PC-3 (cell line): ENCODE measurements around the gene CHRNA4. TPM values are rescaled to one million over a fixed set of nuclear protein-coding genes. Genes with fewer than 3 reads are reported as not detected.

ENCODE experiments used
- ATAC-seq: fragments of 200-7000 bp; cut with Tn5 transposase; 2 replicates; pipeline ENCODE4 v1.9.1; 2020; ENCODE audit warnings: mild to moderate bottlenecking, moderate library complexity
- BruUV-seq: library from RNA; stranded (reverse); fragments of 400-500 nt; replicated peaks from 2 replicates; lab custom pipeline; 2021; lab: Mats Ljungman, UMichigan
- CTCF ChIA-PET: fragments of 300-600 bp; sonication (Branson Sonifier 250); formaldehyde crosslinking; loops from one replicate; lab custom pipeline; 2022; ENCODE audit warnings: antibody characterized with exemption; lab: Charles Lee
- POLR2A ChIA-PET: fragments of 300-600 bp; sonication (Branson Sonifier 250); formaldehyde crosslinking; loops from one replicate; lab custom pipeline; 2022; ENCODE audit warnings: antibody characterized with exemption; ENCODE audit not compliant: unreplicated experiment; lab: Charles Lee
- DNase-seq: peaks from one replicate; pipeline ENCODE4 v3.0.0-alpha.2; 2015
- H2AFZ ChIP-seq: fragments of 300-600 bp; sonication (generic); 2 replicates; pipeline ENCODE4 v1.6.0; 2016; ENCODE audit warnings: antibody characterized with exemption, low read length
- H3F3A ChIP-seq: fragments of 300-600 bp; sonication (generic); one replicate; pipeline ENCODE4 v1.6.0; 2017; ENCODE audit warnings: antibody characterized with exemption, low read length, control low read depth, mild to moderate bottlenecking; ENCODE audit not compliant: unreplicated experiment
- H3K27ac ChIP-seq: fragments of 300-600 bp; sonication (generic); 2 replicates; pipeline ENCODE4 v1.5.1; 2016; ENCODE audit warnings: mild to moderate bottlenecking, low read length
- H3K27me3 ChIP-seq: fragments of 300-600 bp; sonication (generic); 2 replicates; pipeline ENCODE4 v1.6.1; 2016; ENCODE audit warnings: low read length, mixed read lengths
- H3K36me3 ChIP-seq: fragments of 300-600 bp; sonication (generic); 2 replicates; pipeline ENCODE4 v1.6.1; 2016; ENCODE audit warnings: low read depth, mixed run types, low read length, mixed read lengths
- H3K4me1 ChIP-seq: fragments of 300-600 bp; sonication (generic); 2 replicates; pipeline ENCODE4 v1.5.1; 2016; ENCODE audit warnings: low read length; ENCODE audit not compliant: insufficient read depth
- H3K4me2 ChIP-seq: fragments of 300-600 bp; sonication (generic); 2 replicates; pipeline ENCODE4 v1.6.0; 2016; ENCODE audit warnings: low read length
- H3K4me3 ChIP-seq: fragments of 300-600 bp; sonication (generic); 2 replicates; pipeline ENCODE4 v1.5.1; 2016; ENCODE audit warnings: mild to moderate bottlenecking, low read length, mixed read lengths
- H3K79me2 ChIP-seq: fragments of 300-600 bp; sonication (generic); 2 replicates; pipeline ENCODE4 v1.6.1; 2017; ENCODE audit warnings: low read length, mixed read lengths
- H3K9ac ChIP-seq: fragments of 300-600 bp; sonication (generic); 2 replicates; pipeline ENCODE4 v1.6.0; 2016; ENCODE audit warnings: mild to moderate bottlenecking, low read length
- H3K9me2 ChIP-seq: fragments of 300-600 bp; sonication (generic); replicated peaks from 2 replicates; pipeline ENCODE4 v1.6.1; 2016; ENCODE audit warnings: mixed run types, low read length, mixed read lengths
- H3K9me3 ChIP-seq: fragments of 300-600 bp; sonication (generic); 2 replicates; pipeline ENCODE4 v1.6.1; 2016; ENCODE audit warnings: low read length, mixed read lengths
- H4K20me1 ChIP-seq: fragments of 300-600 bp; sonication (generic); 2 replicates; pipeline ENCODE4 v1.6.1; 2016; ENCODE audit warnings: low read length, mixed read lengths
- EZH2 ChIP-seq: fragments of 300-600 bp; sonication (generic); IDR thresholded peaks from one replicate; pipeline ENCODE4 v1.6.1; 2017; ENCODE audit warnings: antibody characterized with exemption, mild to moderate bottlenecking, low read length; ENCODE audit not compliant: unreplicated experiment
- EZH2phosphoT487 ChIP-seq: fragments of 300-600 bp; sonication (generic); IDR thresholded peaks from 2 replicates; pipeline ENCODE4 v1.6.1; 2018; ENCODE audit warnings: mild to moderate bottlenecking, antibody characterized with exemption, low read length, borderline replicate concordance
- intact Hi-C: fragments of 100-400 bp; cut with micrococcal nuclease; formaldehyde crosslinking; loops from 2 replicates; pipeline ENCODE4 v1.9.0; 2023
- total RNA-seq: library from RNA; depleted of rRNA; stranded (reverse); fragments of >200 nt; gene quantifications from 2 replicates; pipeline ENCODE4 v1.2.3, GENCODE V29; 2014
- TF ChIP-seq, protein P1 (sequence below): fragments of 300-600 bp; sonication (generic); conservative IDR thresholded peaks from 2 replicates; pipeline ENCODE4 v1.5.1; 2017; ENCODE audit warnings: antibody characterized with exemption, low read depth, mild to moderate bottlenecking, low read length

Gene CHRNA4
- total RNA-seq, 1 experiment from 2014 or later, result not detected

DNA sequence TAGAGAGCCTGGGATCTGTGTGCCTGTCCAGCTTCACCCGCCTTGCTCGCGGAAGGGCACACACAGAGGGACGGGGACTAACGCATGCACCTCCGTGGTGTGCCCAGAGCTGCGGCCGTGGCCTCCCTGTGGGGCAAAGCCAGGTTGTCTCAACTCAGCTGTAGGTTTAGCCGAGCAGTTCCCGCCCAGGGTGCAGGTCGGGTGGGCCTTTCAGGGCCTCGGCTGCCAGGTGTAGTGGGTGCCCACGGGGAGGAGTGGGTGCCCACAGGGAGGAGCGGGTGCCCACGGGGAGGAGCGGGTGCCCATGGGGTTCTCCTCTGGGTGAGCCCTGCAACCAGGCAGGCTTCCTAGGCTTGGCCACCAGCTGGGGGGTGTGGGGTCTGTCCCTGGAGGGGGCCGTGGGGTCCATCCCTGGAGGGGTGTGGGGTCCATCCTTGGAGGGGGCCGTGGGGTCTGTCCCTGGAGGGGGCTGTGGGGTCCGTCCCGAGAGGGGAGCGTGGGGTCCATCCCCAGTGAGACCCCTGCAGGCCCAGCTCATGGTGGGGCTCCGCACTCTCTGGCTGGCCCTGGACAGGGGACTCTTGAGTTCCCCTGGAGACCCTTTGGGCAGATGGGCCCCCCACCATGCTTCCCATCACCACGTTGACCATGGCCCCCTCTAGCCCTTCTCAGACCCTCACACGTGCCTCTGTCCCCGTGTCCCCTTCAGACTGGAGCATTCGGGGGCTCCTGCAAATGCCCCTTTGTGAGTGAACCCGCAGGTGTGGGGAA, 37.8 kb upstream of the CHRNA4 start:
- Histone ChIP-seq H3K9me2 (no peaks in the 10 kb centered on the region), H3K36me3 (no peaks in the 10 kb centered on the region), H4K20me1 (no peaks in the 10 kb centered on the region), H3K9me3 (no peaks in the 10 kb centered on the region), H3K4me3 (no peak overlapping the region), H3F3A (no peaks in the 10 kb centered on the region), H3K79me2 (no peaks in the 10 kb centered on the region), H3K9ac (no peak overlapping the region), H3K27me3 (peaks cover 54% of the 10 kb centered on the region), H3K27ac (no peak overlapping the region), H3K4me1 (no peaks in the 10 kb centered on the region), H3K4me2 (no peak overlapping the region), H2AFZ (no peak overlapping the region)
- TF ChIP-seq, protein P1, sequence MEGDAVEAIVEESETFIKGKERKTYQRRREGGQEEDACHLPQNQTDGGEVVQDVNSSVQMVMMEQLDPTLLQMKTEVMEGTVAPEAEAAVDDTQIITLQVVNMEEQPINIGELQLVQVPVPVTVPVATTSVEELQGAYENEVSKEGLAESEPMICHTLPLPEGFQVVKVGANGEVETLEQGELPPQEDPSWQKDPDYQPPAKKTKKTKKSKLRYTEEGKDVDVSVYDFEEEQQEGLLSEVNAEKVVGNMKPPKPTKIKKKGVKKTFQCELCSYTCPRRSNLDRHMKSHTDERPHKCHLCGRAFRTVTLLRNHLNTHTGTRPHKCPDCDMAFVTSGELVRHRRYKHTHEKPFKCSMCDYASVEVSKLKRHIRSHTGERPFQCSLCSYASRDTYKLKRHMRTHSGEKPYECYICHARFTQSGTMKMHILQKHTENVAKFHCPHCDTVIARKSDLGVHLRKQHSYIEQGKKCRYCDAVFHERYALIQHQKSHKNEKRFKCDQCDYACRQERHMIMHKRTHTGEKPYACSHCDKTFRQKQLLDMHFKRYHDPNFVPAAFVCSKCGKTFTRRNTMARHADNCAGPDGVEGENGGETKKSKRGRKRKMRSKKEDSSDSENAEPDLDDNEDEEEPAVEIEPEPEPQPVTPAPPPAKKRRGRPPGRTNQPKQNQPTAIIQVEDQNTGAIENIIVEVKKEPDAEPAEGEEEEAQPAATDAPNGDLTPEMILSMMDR, result no peak
- no peak for TF ChIP-seq EZH2
- no peak for TF ChIP-seq EZH2phosphoT487
- no peak for ATAC-seq
- DNase-seq, result no peak
- POLR2A ChIA-PET, result no interaction called here
- intact Hi-C loops, result no loop called here
- CTCF ChIA-PET, result no interaction called here
- BruUV-seq, result no TSS peak

DNA sequence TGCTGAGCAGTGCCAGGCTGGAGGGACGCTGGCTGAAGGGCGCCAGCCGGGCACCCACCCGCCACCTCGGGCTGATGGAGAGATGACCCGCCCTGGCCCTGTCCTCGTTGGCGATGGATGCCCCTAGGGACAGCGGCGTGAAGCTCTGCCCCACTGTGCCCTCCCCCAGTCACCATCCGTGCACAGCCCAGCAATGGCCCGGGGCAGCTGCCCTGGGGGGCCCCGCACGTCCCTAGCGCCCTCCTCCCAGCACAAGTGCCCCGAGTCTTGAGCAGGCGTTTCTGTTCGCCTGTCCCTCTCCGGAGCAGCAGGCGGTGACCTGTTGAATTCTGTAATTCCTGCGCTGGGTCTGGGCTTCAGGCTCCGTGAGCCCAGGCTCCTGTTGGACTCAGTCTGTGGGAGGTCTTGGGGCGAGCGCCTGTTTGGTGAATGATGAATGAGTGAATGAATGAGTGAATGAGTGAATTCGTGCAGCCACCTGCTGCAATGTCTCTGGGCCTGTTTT, 36.8 kb upstream of the CHRNA4 start:
- Histone ChIP-seq H3K9ac (no peak overlapping the region), H4K20me1 (no peaks in the 10 kb centered on the region), H2AFZ (no peak overlapping the region), H3K4me2 (no peak overlapping the region), H3K4me1 (no peaks in the 10 kb centered on the region), H3K79me2 (no peaks in the 10 kb centered on the region), H3K9me2 (no peaks in the 10 kb centered on the region), H3K27ac (no peak overlapping the region), H3K36me3 (no peaks in the 10 kb centered on the region), H3K9me3 (no peaks in the 10 kb centered on the region), H3K27me3 (peaks cover 54% of the 10 kb centered on the region), H3F3A (no peaks in the 10 kb centered on the region), H3K4me3 (no peak overlapping the region)
- ChIA-PET POLR2A (no interaction called here), CTCF (no interaction called here)
- no TSS peak for BruUV-seq
- ATAC-seq (no peak), DNase-seq (no peak)
- intact Hi-C loops, result no loop called here
- TF ChIP-seq, protein P1, result no peak
- TF ChIP-seq EZH2 (no peak), EZH2phosphoT487 (no peak)

DNA sequence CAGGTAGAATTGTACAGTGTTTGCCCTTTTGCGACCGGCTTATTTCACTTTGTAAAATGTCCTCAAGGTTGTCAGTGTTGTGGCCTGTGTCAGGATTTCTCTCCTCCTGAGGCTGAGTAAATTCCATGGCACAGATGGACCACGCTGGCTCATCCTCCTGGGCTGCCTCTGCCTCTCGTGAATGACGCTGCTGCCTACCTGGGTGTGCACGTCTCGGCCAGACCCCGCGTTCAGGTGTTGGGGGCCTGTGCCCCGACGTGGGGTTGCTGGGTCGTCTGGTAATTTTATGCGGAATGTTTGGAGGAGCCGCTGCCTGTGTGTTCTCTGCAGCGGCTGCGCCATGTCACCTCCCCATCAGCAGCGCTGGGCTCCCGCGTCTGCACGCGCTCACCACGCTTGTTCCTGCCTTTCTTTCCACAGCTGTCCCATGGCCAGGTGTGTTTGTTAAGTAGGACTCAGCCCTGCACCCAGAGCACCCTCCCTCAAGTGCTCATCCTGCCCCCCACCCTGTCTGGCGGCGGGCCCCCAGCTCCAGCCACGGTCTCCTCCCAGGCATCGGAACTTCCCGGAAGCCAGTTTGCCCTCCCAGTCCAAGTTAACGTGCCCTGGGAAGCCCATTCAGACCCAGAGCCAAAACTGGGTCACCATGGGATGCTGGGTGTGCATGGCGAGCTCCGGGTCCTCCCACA, 36.1 kb upstream of the CHRNA4 start:
- peaks cover 53% of the 10 kb centered on the region for H3K27me3 ChIP-seq
- no peaks in the 10 kb centered on the region for H3F3A ChIP-seq
- no peak overlapping the region for H3K9ac ChIP-seq
- no peaks in the 10 kb centered on the region for H3K36me3 ChIP-seq
- no peak overlapping the region for H3K4me2 ChIP-seq
- no peak overlapping the region for H3K27ac ChIP-seq
- H3K9me2 ChIP-seq, result no peaks in the 10 kb centered on the region
- DNase-seq (no peak), ATAC-seq (no peak)
- ChIA-PET POLR2A (no interaction called here), CTCF (no interaction called here)
- no peak for TF ChIP-seq EZH2phosphoT487
- no peak for TF ChIP-seq EZH2
- TF ChIP-seq, protein P1, result no peak
- no TSS peak for BruUV-seq
- no peaks in the 10 kb centered on the region for H3K9me3 ChIP-seq
- H3K4me3 ChIP-seq, result no peak overlapping the region
- no peak overlapping the region for H2AFZ ChIP-seq
- H4K20me1 ChIP-seq, result no peaks in the 10 kb centered on the region
- no peaks in the 10 kb centered on the region for H3K4me1 ChIP-seq
- intact Hi-C loops, result no loop called here
- no peaks in the 10 kb centered on the region for H3K79me2 ChIP-seq
